ENCODE results near the gene KRTAP12-3. TPM values are rescaled to one million over a fixed set of nuclear protein-coding genes. Genes with fewer than 3 reads are reported as not detected.

KRTAP12-3 gene
- polyA plus RNA-seq, 1 experiment, result not detected

DNA sequence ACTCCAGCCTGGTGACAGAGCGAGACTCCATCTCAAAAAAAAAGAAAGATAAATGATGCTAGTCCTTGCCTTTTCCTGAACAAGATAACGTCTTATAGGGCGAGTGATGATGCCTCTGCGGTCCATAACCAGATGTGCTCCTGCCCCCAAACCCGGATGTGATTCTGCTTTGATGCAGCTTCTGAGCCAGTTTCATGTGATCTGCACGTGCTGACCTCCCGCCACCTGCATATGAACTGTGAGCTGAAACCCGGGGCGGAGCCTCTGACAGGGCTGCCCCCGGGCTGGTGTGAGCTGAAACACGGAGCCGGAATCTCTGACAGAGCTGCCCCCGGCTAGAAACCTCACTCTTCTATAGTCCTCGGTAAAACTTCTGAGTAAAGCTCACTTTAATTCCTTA lies 4.6 kb upstream of the KRTAP12-3 start:
- no peaks in the 10 kb centered on the region for H3K36me3 ChIP-seq (ENCODE audit: control insufficient read depth, insufficient read depth, low read length)
- ChIA-PET POLR2A (no interaction called here), CTCF (no interaction called here)
- TF ChIP-seq, protein P1, sequence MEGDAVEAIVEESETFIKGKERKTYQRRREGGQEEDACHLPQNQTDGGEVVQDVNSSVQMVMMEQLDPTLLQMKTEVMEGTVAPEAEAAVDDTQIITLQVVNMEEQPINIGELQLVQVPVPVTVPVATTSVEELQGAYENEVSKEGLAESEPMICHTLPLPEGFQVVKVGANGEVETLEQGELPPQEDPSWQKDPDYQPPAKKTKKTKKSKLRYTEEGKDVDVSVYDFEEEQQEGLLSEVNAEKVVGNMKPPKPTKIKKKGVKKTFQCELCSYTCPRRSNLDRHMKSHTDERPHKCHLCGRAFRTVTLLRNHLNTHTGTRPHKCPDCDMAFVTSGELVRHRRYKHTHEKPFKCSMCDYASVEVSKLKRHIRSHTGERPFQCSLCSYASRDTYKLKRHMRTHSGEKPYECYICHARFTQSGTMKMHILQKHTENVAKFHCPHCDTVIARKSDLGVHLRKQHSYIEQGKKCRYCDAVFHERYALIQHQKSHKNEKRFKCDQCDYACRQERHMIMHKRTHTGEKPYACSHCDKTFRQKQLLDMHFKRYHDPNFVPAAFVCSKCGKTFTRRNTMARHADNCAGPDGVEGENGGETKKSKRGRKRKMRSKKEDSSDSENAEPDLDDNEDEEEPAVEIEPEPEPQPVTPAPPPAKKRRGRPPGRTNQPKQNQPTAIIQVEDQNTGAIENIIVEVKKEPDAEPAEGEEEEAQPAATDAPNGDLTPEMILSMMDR (IDR thresholded peaks at IDR 0.05; ENCODE audit: insufficient read depth, low read depth, low read length), result no peak
- no peaks in the 10 kb centered on the region for H3K27me3 ChIP-seq (ENCODE audit: control insufficient read depth, insufficient read depth, low read length)
- no peak for DNase-seq (ENCODE audit: low read depth)
- H3K4me3 ChIP-seq (ENCODE audit: low read depth, low read length), result no peak overlapping the region

DNA sequence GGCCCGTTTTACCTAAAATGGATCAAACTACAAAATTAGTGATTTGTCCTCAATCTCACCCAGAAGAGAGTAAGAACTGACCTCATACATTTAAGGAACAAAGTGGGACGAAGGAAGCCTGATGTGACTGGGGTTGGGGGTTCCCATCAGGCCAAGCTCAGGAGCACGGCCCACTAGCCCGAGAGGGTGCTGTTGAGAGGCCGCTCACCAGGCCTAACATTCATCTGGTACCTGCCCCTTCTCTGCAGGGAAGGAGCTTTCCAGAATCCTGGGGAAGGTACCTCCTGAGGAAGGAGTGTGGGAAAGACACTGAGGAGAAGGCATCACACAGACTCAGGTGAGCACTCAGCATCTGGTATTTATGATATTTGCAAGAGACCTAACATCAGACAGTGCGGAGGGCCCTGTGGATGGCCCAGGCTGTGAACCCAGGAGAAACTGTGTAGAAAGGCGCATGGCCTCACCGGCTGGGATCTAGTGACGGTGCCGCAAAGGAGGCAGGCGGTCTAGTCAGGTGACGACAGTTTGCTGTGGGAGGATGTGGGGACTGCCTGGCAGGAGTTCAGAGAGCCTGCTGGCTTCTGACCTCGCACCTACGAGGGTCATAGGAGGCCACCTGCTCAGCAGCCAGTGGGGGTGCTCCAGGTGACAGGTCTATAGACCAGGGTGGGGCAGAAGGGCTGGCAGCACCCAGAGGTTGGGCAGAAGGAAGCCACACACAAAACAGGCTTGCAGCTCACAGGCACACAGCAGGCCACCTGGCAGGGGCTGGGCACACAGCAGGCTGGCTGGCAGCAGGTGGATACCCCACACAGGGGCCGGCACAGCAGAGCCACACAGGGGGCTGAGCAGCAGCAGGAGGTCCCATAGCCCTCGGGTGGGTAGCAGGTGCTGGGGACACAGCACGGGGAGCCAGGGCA lies 3.8 kb upstream of the KRTAP12-3 start:
- H3K27me3 ChIP-seq (ENCODE audit: control insufficient read depth, insufficient read depth, low read length), result no peaks in the 10 kb centered on the region
- no peak overlapping the region for H3K4me3 ChIP-seq (ENCODE audit: low read depth, low read length)
- no peak for DNase-seq (ENCODE audit: low read depth)
- CTCF ChIA-PET, result no interaction called here
- TF ChIP-seq, protein P1 (IDR thresholded peaks at IDR 0.05; ENCODE audit: insufficient read depth, low read depth, low read length), result no peak
- no peaks in the 10 kb centered on the region for H3K36me3 ChIP-seq (ENCODE audit: control insufficient read depth, insufficient read depth, low read length)
- POLR2A ChIA-PET, result no interaction called here

DNA sequence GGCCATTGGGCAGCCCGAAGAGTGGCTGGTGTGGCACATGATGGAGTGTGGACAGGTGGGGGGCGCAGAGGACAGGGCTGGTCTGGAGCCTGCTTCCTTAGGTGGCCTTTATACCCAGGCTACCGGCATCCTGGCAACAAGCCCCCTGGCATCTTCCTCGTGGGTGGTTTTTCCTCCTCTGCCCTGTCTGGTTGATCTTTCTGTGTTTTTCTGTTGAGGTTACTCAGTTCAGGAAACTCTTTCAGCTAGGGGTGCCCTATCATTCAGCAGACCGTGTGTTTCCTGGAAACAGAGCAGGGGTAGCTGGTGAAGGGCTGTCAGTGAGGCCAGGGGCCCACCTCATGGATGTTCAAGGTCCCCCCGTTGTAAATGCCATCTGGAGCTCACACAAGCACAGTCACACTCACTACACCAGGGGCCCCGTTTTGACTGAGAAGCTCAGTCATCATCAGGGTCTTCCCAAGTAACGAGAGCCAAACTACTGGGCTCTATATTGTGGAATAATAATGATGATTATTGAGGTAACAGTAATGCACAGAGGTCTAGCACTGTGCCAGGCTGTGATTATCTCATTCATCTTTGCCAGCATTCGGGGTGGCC lies 3.1 kb upstream of the KRTAP12-3 start, which contains the start of gene KRTAP12-4:
TSS of gene KRTAP12-4 (minus strand) at position 84 of the 600 bp plus-strand sequence. CDS start at position 39, 45 bp downstream.
- POLR2A ChIA-PET, result no interaction called here
- Histone ChIP-seq H3K4me3 (ENCODE audit: low read depth, low read length) (no peak within 1 kb of the TSS), H3K27me3 (ENCODE audit: control insufficient read depth, insufficient read depth, low read length) (no peaks in the 10 kb centered on the region), H3K36me3 (ENCODE audit: control insufficient read depth, insufficient read depth, low read length) (no peaks in the 10 kb centered on the region)
- no peak for DNase-seq (ENCODE audit: low read depth)
- CTCF ChIA-PET, result no interaction called here
- TF ChIP-seq, protein P1 (IDR thresholded peaks at IDR 0.05; ENCODE audit: insufficient read depth, low read depth, low read length), result no peak

DNA sequence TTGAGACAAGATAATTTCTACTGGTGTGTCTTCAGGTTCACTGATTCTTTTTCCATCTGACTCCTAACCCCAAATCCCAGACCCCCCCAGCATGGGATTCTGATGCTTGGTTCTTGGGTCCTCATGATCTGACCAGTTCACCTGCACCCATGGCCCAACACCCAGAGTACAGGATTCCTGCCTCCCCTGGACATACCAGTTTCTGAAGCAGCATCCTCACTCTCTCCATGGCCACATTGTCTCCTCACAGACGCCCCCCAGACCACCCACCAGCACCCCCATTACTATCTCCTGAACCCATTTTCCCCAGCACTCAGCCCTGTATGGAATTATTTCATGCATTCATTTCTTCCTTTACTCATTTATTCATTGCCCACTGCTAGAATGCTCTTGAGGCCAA lies 864 bp upstream of the KRTAP12-3 start:
- no peak for DNase-seq (ENCODE audit: low read depth)
- Histone ChIP-seq H3K4me3 (ENCODE audit: low read depth, low read length) (no peak overlapping the region), H3K36me3 (ENCODE audit: control insufficient read depth, insufficient read depth, low read length) (no peaks in the 10 kb centered on the region), H3K27me3 (ENCODE audit: control insufficient read depth, insufficient read depth, low read length) (no peaks in the 10 kb centered on the region)
- TF ChIP-seq, protein P1 (IDR thresholded peaks at IDR 0.05; ENCODE audit: insufficient read depth, low read depth, low read length), result no peak
- ChIA-PET POLR2A (no interaction called here), CTCF (no interaction called here)

DNA sequence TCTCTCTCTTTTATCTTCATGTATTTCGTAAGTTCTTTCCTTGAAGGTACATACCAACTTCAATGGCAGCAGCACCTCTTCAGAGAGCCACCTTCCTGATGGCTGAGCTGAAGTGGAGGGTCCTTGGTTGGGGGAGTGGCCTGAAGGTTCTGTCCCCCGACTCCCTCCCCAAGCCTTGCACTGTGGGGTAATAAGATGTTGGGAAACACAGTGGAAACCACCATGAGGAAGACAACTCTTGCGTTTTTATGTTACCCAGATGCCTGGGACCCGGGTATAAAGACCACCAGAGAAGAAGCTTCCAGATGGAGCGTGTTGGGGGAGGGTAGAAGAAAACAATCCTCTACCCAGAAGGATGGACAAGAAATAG lies 794 bp downstream of the KRTAP12-3 start:
- Histone ChIP-seq H3K36me3 (ENCODE audit: control insufficient read depth, insufficient read depth, low read length) (no peaks in the 10 kb centered on the region), H3K4me3 (ENCODE audit: low read depth, low read length) (no peak overlapping the region), H3K27me3 (ENCODE audit: control insufficient read depth, insufficient read depth, low read length) (no peaks in the 10 kb centered on the region)
- ChIA-PET POLR2A (no interaction called here), CTCF (no interaction called here)
- TF ChIP-seq, protein P1 (IDR thresholded peaks at IDR 0.05; ENCODE audit: insufficient read depth, low read depth, low read length), result no peak
- no peak for DNase-seq (ENCODE audit: low read depth)
